Activated T-cell treated with anti-CD3 and anti-CD28 coated beads, Interleukin-2, amount 50 U/mL, for 4 hours (primary cell): ENCODE data around the gene EDA. TPM values are rescaled to one million over a fixed set of nuclear protein-coding genes. Genes with fewer than 3 reads are reported as not detected.
"Not testable (repeated sequence)": the region's sequence is repeated elsewhere in the genome, so short reads cannot be mapped to it uniquely, and the experiment has no call there.

Experiments
- ATAC-seq, 2 donors: fragments of 200-7000 bp; cut with Tn5 transposase; one replicate each; pipeline ENCODE4 v1.10.0; 2021
- DNase-seq: peaks from one replicate; pipeline ENCODE4 v3.0.0-alpha.2; 2020
- H3K27me3 Mint-ChIP-seq: one replicate; pipeline ENCODE4 v1.8.0; 2021; ENCODE audit warnings: low read depth, mixed read lengths
- H3K36me3 Mint-ChIP-seq: one replicate; pipeline ENCODE4 v1.8.0; 2022; ENCODE audit warnings: mixed read lengths; ENCODE audit not compliant: insufficient read depth
- H3K4me1 Mint-ChIP-seq: one replicate; pipeline ENCODE4 v1.8.0; 2021; ENCODE audit warnings: low read depth, mixed read lengths
- H3K4me3 Mint-ChIP-seq: one replicate; pipeline ENCODE4 v1.8.0; 2021; ENCODE audit warnings: mild to moderate bottlenecking, moderate library complexity, mixed read lengths
- H3K9me3 Mint-ChIP-seq: one replicate; pipeline ENCODE4 v1.8.0; 2021; ENCODE audit warnings: mixed read lengths
- total RNA-seq, 3 donors: library from RNA; stranded (reverse); gene quantifications; one replicate each; pipeline ENCODE4 v1.2.1, GENCODE V29; 2021

Gene EDA
- total RNA-seq, 3 donors from 2014 or later, result 0.42 to 2.6 (median 1.2) TPM

DNA sequence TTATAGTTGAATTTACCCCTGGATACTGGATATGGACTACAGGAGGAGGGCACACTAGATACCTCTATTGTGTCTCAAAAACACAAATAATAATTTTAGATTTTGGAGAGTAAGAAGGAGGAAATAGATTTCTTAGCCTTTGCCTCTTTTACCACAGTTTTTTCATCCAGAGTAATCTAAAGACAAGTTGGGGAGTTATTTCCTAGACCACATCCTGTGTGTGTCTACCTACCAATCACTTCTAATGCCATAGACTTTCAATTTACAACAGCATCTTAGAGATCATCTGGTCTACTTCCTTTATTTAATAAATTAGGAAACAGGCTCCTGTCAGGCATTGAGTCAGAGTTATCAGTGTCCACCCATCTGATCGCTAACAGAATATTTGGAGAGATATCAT lies 191.5 kb downstream of the EDA start:
- Mint-ChIP-seq H3K4me3 (no peak overlapping the region), H3K27me3 (no peaks in the 10 kb centered on the region), H3K36me3 (no peaks in the 10 kb centered on the region), H3K4me1 (peaks cover 16% of the 10 kb centered on the region), H3K9me3 (peaks cover 8% of the 10 kb centered on the region)
- DNase-seq (no peak), ATAC-seq (no peak)

- H3K27me3 Mint-ChIP-seq, result no peaks in the 10 kb centered on the region
- no peaks in the 10 kb centered on the region for H3K36me3 Mint-ChIP-seq
- H3K4me1 Mint-ChIP-seq, result peaks cover 16% of the 10 kb centered on the region
- H3K9me3 Mint-ChIP-seq, result peaks cover 8% of the 10 kb centered on the region
- DNase-seq, result no peak
- ATAC-seq, result peak in 1 of 2 donors; percentile 18
- H3K4me3 Mint-ChIP-seq, result no peak overlapping the region
These were observed 192.5 kb downstream of the EDA start for GRCh38 chrX:69808375-69808774.

- H3K27me3 Mint-ChIP-seq, result no peaks in the 10 kb centered on the region
- ATAC-seq (no peak), DNase-seq (no peak)
- peaks cover 3% of the 10 kb centered on the region for H3K4me1 Mint-ChIP-seq
- H3K9me3 Mint-ChIP-seq, result peaks cover 4% of the 10 kb centered on the region
- H3K36me3 Mint-ChIP-seq, result no peaks in the 10 kb centered on the region
- no peak overlapping the region for H3K4me3 Mint-ChIP-seq
These were observed 197.8 kb downstream of the EDA start for GRCh38 chrX:69813677-69814076.

DNA sequence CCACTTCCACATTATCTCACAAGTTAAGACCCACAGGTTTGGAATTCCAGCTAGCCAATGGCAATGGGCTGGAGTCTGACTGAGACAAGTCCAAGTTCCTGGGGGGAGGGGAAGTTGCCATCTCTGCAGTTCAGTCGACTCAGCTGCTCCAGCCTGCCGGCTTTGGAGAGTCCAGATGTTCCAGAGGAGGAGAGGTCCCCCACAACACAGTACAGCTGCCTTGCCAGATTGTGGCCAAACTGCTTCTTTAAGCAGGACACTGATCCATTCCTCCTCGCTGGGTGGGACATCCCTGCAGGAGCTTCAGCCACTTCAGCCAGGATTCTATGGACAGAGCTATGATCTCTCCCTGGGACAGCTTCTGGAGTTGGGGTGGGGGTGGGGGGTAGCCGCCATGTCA lies 199.2 kb downstream of the EDA start:
- ATAC-seq (no peak), DNase-seq (no peak)
- H3K4me3 Mint-ChIP-seq, result no peak overlapping the region
- peaks cover 3% of the 10 kb centered on the region for H3K4me1 Mint-ChIP-seq
- no peaks in the 10 kb centered on the region for H3K36me3 Mint-ChIP-seq
- H3K9me3 Mint-ChIP-seq, result no peaks in the 10 kb centered on the region
- H3K27me3 Mint-ChIP-seq, result no peaks in the 10 kb centered on the region

GRCh38 chrX:69815519-69815918 lies 199.6 kb downstream of the EDA start:
- no peak for DNase-seq
- Mint-ChIP-seq H3K4me1 (peaks cover 3% of the 10 kb centered on the region), H3K36me3 (no peaks in the 10 kb centered on the region), H3K4me3 (no peak overlapping the region), H3K27me3 (no peaks in the 10 kb centered on the region), H3K9me3 (no peaks in the 10 kb centered on the region)
- no peak for ATAC-seq

DNA sequence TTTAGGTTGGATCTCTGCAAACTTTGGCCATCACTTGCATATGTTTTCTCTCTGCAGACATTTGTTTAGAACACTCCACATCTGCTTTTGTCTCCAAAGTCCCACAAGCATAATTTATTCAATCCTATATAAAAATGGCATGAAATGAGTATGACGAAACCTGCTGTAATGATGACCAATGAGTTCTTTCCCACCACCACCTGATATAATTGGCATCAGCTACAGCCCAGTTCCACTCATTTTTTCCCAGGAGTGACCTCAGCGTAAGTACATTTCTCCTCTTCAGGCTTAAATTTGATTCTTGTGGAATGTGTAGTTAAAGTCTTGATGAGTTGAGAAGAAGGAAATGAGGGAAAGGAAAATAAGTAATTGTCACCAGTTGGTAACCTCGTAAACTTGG lies 228.7 kb downstream of the EDA start:
- Mint-ChIP-seq H3K4me1 (no peaks in the 10 kb centered on the region), H3K9me3 (no peaks in the 10 kb centered on the region), H3K4me3 (no peak overlapping the region), H3K36me3 (peaks cover 6% of the 10 kb centered on the region), H3K27me3 (no peaks in the 10 kb centered on the region)
- no peak for DNase-seq
- ATAC-seq, result no peak

GRCh38 chrX:69859999-69860398 lies 244.1 kb downstream of the EDA start:
- H3K36me3 Mint-ChIP-seq, DNase-seq, ATAC-seq: not testable (repeated sequence)

DNA sequence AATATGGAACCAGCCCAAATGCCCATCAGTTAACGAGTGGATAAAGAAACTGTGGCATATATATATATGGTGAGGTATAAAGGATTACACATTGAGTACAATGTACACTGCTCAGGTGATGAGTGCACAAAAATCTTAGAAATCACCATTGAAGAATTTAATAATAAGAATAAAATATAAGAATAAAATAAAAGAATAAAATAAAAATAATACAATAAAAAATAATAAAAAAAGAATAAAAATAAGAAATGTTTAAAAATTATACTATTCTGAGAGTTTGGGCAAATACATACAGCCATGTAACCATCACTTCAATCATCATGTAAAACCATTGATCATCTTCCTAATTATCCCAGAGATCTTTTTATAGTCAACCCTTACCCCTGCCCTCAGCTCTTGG lies 260.3 kb downstream of the EDA start:
- H3K27me3 Mint-ChIP-seq, result no peaks in the 10 kb centered on the region
- DNase-seq, result no peak
- H3K4me1 Mint-ChIP-seq, result no peaks in the 10 kb centered on the region
- H3K4me3 Mint-ChIP-seq, result no peak overlapping the region
- peaks cover 15% of the 10 kb centered on the region for H3K9me3 Mint-ChIP-seq
- no peaks in the 10 kb centered on the region for H3K36me3 Mint-ChIP-seq
- no peak for ATAC-seq

More at GRCh38 chrX:69859999-69860398, 244.1 kb downstream of the EDA start:
- H3K27me3 Mint-ChIP-seq, H3K4me3 Mint-ChIP-seq, H3K4me1 Mint-ChIP-seq: not testable (repeated sequence)
- H3K9me3 Mint-ChIP-seq, result peaks cover 15% of the 10 kb centered on the region

- Mint-ChIP-seq H3K4me1 (no peaks in the 10 kb centered on the region), H3K36me3 (peaks cover 7% of the 10 kb centered on the region), H3K4me3 (no peak overlapping the region), H3K27me3 (no peaks in the 10 kb centered on the region), H3K9me3 (peaks cover 15% of the 10 kb centered on the region)
- ATAC-seq (no peak), DNase-seq (no peak)
These were observed 268.3 kb downstream of the EDA start for GRCh38 chrX:69884210-69884609.

GRCh38 chrX:69896046-69896445 lies 280.1 kb downstream of the EDA start:
- Mint-ChIP-seq H3K4me1 (peaks cover 3% of the 10 kb centered on the region), H3K4me3 (no peak overlapping the region), H3K36me3 (no peaks in the 10 kb centered on the region), H3K27me3 (no peaks in the 10 kb centered on the region), H3K9me3 (no peaks in the 10 kb centered on the region)
- ATAC-seq (no peak), DNase-seq (no peak)

DNA sequence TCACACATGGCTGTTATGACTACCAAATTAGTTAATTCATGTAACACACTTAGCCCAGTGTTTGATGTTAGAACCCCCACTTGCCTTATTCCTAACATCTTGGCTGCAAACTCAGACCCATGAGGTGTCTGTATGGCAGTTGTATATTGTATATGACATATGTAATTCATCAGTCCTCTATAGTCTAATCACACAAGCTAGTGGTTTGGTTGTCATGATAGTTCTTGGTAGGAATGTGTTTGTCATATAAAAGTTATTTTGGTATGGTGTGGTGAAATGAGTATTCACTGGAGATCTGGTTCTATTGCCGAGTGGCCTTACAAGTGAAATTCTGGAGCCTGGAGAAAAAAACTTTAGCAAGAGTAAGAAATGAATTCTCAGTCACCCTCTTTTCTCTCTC lies 284.6 kb downstream of the EDA start:
- Mint-ChIP-seq H3K4me1 (peaks cover 1% of the 10 kb centered on the region), H3K4me3 (no peak overlapping the region), H3K27me3 (no peaks in the 10 kb centered on the region)

GRCh38 chrX:69906447-69906846 lies 290.5 kb downstream of the EDA start:
- no peaks in the 10 kb centered on the region for H3K27me3 Mint-ChIP-seq
- no peaks in the 10 kb centered on the region for H3K9me3 Mint-ChIP-seq
- ATAC-seq, result no peak
- DNase-seq, result no peak
- H3K4me3 Mint-ChIP-seq, result no peak overlapping the region
- H3K4me1 Mint-ChIP-seq, result peaks cover 1% of the 10 kb centered on the region
- no peaks in the 10 kb centered on the region for H3K36me3 Mint-ChIP-seq

More for the DNA sequence above, 284.6 kb downstream of the EDA start:
- H3K9me3 Mint-ChIP-seq, result no peaks in the 10 kb centered on the region
- ATAC-seq, result no peak
- no peaks in the 10 kb centered on the region for H3K36me3 Mint-ChIP-seq
- no peak for DNase-seq

GRCh38 chrX:69914781-69915180 lies 298.9 kb downstream of the EDA start:
- Mint-ChIP-seq H3K27me3 (no peaks in the 10 kb centered on the region), H3K4me3 (no peak overlapping the region)

DNA sequence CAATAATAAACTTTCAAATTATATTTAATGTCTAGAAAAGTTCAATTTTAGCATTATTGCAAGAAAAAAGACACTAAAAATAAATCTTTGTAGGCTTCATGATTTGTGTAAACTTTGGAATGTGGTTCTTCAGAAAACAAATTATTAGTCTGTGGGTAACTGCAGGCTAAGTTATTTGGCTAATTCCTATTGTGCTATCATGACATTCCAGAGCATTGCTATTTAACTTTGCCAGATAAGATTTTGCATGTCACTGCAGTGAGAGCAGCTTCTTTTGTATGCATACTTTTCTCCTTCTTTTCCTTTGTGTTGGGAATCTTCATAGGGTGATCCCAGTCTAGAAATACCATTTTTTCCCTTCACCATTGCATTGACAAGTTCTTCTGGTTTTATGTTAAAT lies 303.8 kb downstream of the EDA start:
- Mint-ChIP-seq H3K4me3 (no peak overlapping the region), H3K9me3 (no peaks in the 10 kb centered on the region), H3K36me3 (no peaks in the 10 kb centered on the region), H3K27me3 (no peaks in the 10 kb centered on the region), H3K4me1 (no peaks in the 10 kb centered on the region)
- DNase-seq (no peak), ATAC-seq (no peak)

More at GRCh38 chrX:69914781-69915180, 298.9 kb downstream of the EDA start:
- DNase-seq (no peak), ATAC-seq (no peak)
- Mint-ChIP-seq H3K36me3 (no peaks in the 10 kb centered on the region), H3K4me1 (no peaks in the 10 kb centered on the region), H3K9me3 (peaks cover 4% of the 10 kb centered on the region)

DNA sequence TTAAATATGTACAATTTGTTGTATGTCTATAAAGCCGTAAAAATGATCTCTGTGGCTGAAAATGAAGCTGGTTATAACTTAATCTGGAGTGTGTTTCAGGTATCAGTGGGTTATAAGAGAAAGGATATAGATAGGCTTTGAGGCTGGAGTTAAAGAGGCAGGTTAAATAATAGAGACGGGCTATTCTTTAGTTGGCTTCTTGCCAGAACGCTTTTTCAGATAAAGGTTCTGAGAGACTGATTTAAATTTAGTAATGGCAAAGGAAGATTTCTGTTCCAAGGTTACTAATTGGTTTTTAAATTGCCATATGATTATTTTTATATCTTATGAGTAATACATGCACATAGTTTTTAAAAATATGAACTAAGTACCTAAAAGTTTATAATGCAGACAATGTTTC lies 316.4 kb downstream of the EDA start:
- Mint-ChIP-seq H3K9me3 (peaks cover 3% of the 10 kb centered on the region), H3K4me3 (no peak overlapping the region), H3K36me3 (peaks cover 4% of the 10 kb centered on the region), H3K27me3 (no peaks in the 10 kb centered on the region), H3K4me1 (no peaks in the 10 kb centered on the region)
- no peak for ATAC-seq
- DNase-seq, result no peak

- Mint-ChIP-seq H3K9me3 (no peaks in the 10 kb centered on the region), H3K36me3 (peaks cover 1% of the 10 kb centered on the region), H3K4me1 (no peaks in the 10 kb centered on the region), H3K4me3 (no peak overlapping the region), H3K27me3 (no peaks in the 10 kb centered on the region)
- DNase-seq (no peak), ATAC-seq (no peak)
These were observed 332.4 kb downstream of the EDA start for GRCh38 chrX:69948276-69948797.
